GM12878 (cell line): ENCODE measurements around the gene MTHFD1L. TPM values are rescaled to one million over a fixed set of nuclear protein-coding genes. Genes with fewer than 3 reads are reported as not detected.
"Not testable (repeated sequence)": the region's sequence is repeated elsewhere in the genome, so short reads cannot be mapped to it uniquely, and the experiment has no call there.

Source experiments
- ATAC-seq: fragments of 200-7000 bp; cut with Tn5 transposase; 3 replicates; pipeline ENCODE4 v1.9.1; 2020; ENCODE audit warnings: mild to moderate bottlenecking, moderate library complexity
- BruUV-seq: library from RNA; stranded (reverse); fragments of 400-500 nt; replicated peaks from 2 replicates; lab custom pipeline; 2021; lab: Mats Ljungman, UMichigan
- CTCF ChIA-PET: fragments of 300-600 bp; sonication (Branson Sonifier 250); formaldehyde crosslinking; extraction: SDS; loops from one replicate; lab custom pipeline; 2021; ENCODE audit warnings: inconsistent platforms; lab: Yijun Ruan, JAX
- POLR2A ChIA-PET: fragments of 350-600 bp; formaldehyde crosslinking; extraction: SDS; loops from one replicate; lab custom pipeline; 2021; ENCODE audit warnings: inconsistent platforms; lab: Charles Lee
- RAD21 ChIA-PET: fragments of 300-600 bp; sonication (Branson Sonifier 250); formaldehyde crosslinking; loops from one replicate; lab custom pipeline; 2023; ENCODE audit warnings: antibody characterized with exemption; ENCODE audit not compliant: unreplicated experiment; lab: Charles Lee
- SMC1A ChIA-PET: fragments of 300-600 bp; sonication (Branson Sonifier 250); formaldehyde crosslinking; loops from one replicate; lab custom pipeline; 2023; ENCODE audit not compliant: unreplicated experiment, uncharacterized antibody; lab: Charles Lee
- DNase-seq: peaks from one replicate; pipeline ENCODE4 v3.0.0-alpha.2; 2011; ENCODE audit warnings: low read depth, low spot score
- FAIRE-seq: peaks from 3 replicates; lab custom pipeline; 2011; peaks lifted over from hg19 to GRCh38; lab: Jason Lieb, UNC
- H2AFZ ChIP-seq: 2 replicates; pipeline ENCODE4 v1.6.0; 2011; ENCODE audit warnings: low read depth, low read length, control low read depth; ENCODE audit not compliant: control insufficient read depth
- H3K27ac ChIP-seq: 2 replicates; pipeline ENCODE4 v1.5.1; 2011; ENCODE audit warnings: control low read depth; ENCODE audit not compliant: control insufficient read depth, insufficient read depth
- H3K27me3 ChIP-seq, 2 experiments: replicated peaks in 1 of 2; 2 replicates each; pipeline versions ENCODE4 v1.6.0 to v1.6.1; 2011; ENCODE audit warnings: low read length in 1 of 2; ENCODE audit not compliant: control insufficient read depth in 2 of 2, insufficient read depth in 2 of 2
- H3K36me3 ChIP-seq, 2 experiments: 2 replicates each; pipeline ENCODE4 v1.5.1; 2011; ENCODE audit warnings: low read length in 1 of 2; ENCODE audit not compliant: control insufficient read depth in 2 of 2, insufficient read depth in 2 of 2
- H3K4me1 ChIP-seq: 2 replicates; pipeline ENCODE4 v1.6.1; 2011; ENCODE audit warnings: mild to moderate bottlenecking, low read length, moderate library complexity, mixed read lengths; ENCODE audit not compliant: control insufficient read depth, insufficient read depth
- H3K4me2 ChIP-seq: 2 replicates; pipeline ENCODE4 v1.6.0; 2011; ENCODE audit warnings: control low read depth; ENCODE audit not compliant: control insufficient read depth, insufficient read depth
- H3K4me3 ChIP-seq: fragments of 200-600 bp; sonication (generic); 2 replicates; pipeline ENCODE4 v1.5.1; 2016
- H3K79me2 ChIP-seq: 2 replicates; pipeline ENCODE4 v1.6.0; 2011; ENCODE audit warnings: low read length; ENCODE audit not compliant: control insufficient read depth, insufficient read depth
- H3K9ac ChIP-seq: 2 replicates; pipeline ENCODE4 v1.8.0; 2011; ENCODE audit warnings: low read length, control low read depth, mixed read lengths; ENCODE audit not compliant: control insufficient read depth, insufficient read depth
- H3K9me3 ChIP-seq: replicated peaks from 3 replicates; pipeline ENCODE4 v1.5.1; 2011; ENCODE audit warnings: mild to moderate bottlenecking, low read length; ENCODE audit not compliant: control insufficient read depth, insufficient read depth
- H4K20me1 ChIP-seq: 2 replicates; pipeline ENCODE4 v1.6.0; 2011; ENCODE audit not compliant: control insufficient read depth, insufficient read depth
- ETV6 ChIP-seq, 2 experiments: fragments of 450-650 bp in 1 of 2; IDR thresholded peaks in 1 of 2; conservative IDR thresholded peaks in 1 of 2; 2 replicates each; pipeline ENCODE4 v1.6.1; 2014; ENCODE audit warnings: antibody characterized with exemption in 1 of 2, borderline replicate concordance in 1 of 2, low read depth in 1 of 2, mild to moderate bottlenecking in 1 of 2, moderate library complexity in 1 of 2
- KLF5 ChIP-seq: fragments of 450-650 bp; IDR thresholded peaks from 2 replicates; pipeline ENCODE4 v1.6.1; 2014; ENCODE audit warnings: mild to moderate bottlenecking; ENCODE audit not compliant: partially characterized antibody
- WGBS: methylation state at CpG from one replicate; pipeline ENCODE4 v1.1.6; 2016; ENCODE audit warnings: low lambda C conversion rate; ENCODE audit not compliant: insufficient replicate concordance, insufficient coverage; ENCODE audit errors: missing lambda C conversion rate; 5-methylcytosine and 5-hydroxymethylcytosine counted together
- in situ Hi-C: fragments of 300-500 bp; cut with MboI; formaldehyde crosslinking; loops from 9 replicates; pipeline ENCODE4 v1.14.3; 2018; ENCODE audit warnings: mixed read lengths
- intact Hi-C: fragments of 100-400 bp; cut with micrococcal nuclease; formaldehyde crosslinking; loops from one replicate; pipeline ENCODE4 v1.14.2; 2022; ENCODE audit not compliant: unreplicated experiment
- polyA plus RNA-seq, 11 experiments: library from polyadenylated mRNA; depleted of rRNA in 4 of 11; unstranded in 6 of 11; stranded (reverse) in 5 of 11; fragments of >200 nt; fragmentation: Nextera tagmentation in 4 of 11; fragmentation: Illumina TruSeq in 1 of 11; extraction: Ambion mirVana in 4 of 11; extraction: Trizol in 1 of 11; gene quantifications; 1 replicate in 1 of 11; 2 replicates in 10 of 11; pipeline versions ENCODE4 v1.2.1 to v1.2.3, GENCODE V29; 2011 to 2016; ENCODE audit warnings: inconsistent platforms in 2 of 11, missing spikeins in 2 of 11, low read depth in 1 of 11
- total RNA-seq, 4 experiments: library from RNA; depleted of rRNA in 3 of 4; stranded (reverse); fragments of >200 nt in 3 of 4; fragmentation: Illumina TruSeq in 1 of 4; extraction: Trizol in 1 of 4; gene quantifications; 2 replicates each; pipeline versions ENCODE4 v1.2.1 to v1.2.3, GENCODE V29; 2013 to 2021

The MTHFD1L gene
- total and polyA plus RNA-seq, 10 of the 15 experiments (the other 5 are each of a cell fraction or from before 2014, with no cell fraction given) = 11.7 to 75.5 (median 28.8) TPM

DNA sequence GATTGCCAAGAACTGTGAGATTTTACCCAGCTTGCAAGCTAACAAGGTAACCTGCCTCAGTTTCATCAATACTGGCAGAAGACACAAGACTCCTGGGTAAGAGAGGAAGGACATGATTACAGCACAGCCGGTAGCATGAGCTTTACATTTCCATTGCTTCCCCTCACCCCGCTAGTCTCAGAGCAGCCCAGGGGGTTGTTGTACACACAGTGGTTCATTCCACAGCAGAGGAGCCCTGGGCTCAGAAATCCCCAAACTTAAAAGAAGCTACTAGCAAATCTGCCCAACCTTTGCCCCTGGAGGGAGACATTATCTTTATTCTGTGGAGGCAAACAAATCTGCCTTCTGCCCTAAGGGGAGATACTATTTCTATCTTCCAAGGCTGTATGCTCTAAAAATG, 17.1 kb upstream of the MTHFD1L start (continued):
- TF ChIP-seq ETV6 (conservative IDR thresholded peaks at IDR 0.05 in 1 of 2, IDR thresholded peaks at IDR 0.05 in 1 of 2; ENCODE audit: borderline replicate concordance in 1 of 2, low read depth in 1 of 2) (no peak), KLF5 (no peak)

DNA sequence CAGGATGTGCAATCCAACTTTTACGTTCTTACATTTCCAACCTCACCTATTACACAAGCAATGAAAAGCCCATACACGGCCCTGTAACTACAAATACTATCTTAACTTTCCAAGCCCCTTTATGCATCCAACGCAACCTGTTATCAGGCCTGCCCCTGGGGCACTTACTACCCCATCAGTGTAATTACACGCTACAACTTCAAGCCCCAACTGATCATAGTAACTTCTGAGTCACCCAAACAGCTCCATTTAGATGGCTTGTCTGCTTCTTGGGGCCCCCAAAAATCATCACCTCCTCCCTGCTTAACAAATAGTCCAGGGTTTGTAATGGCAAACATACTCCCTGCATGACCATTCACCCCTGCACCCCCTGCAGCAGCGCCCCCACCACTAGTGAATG, 11.1 kb upstream of the MTHFD1L start:
- H3K36me3 ChIP-seq, H3K9me3 ChIP-seq, in situ Hi-C loops, RAD21 ChIA-PET, H3K27me3 ChIP-seq, H2AFZ ChIP-seq, H4K20me1 ChIP-seq, FAIRE-seq, SMC1A ChIA-PET, CTCF ChIA-PET, ATAC-seq, H3K9ac ChIP-seq, H3K4me1 ChIP-seq, BruUV-seq, H3K4me3 ChIP-seq, H3K4me2 ChIP-seq, H3K79me2 ChIP-seq, intact Hi-C loops, DNase-seq, POLR2A ChIA-PET, H3K27ac ChIP-seq: not testable (repeated sequence)
- WGBS = 46% methylated on average over 5 of the region's 5 CpGs

DNA sequence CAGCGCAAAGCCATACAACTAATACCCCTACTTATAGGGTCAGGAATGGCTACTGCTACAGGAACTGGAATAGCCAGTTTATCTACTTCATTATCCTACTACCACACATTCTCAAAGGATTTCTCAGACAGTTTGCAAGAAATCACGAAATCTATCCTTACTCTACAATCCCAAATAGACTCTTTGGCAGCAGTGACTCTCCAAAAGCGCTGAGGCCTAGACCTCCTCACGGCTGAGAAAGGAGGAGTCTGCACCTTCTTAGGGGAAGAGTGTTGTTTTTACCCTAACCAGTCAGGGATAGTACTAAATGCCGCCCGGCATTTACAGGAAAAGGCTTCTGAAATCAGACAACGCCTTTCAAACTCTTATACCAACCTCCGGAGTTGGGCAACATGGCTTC, 10.3 kb upstream of the MTHFD1L start:
- WGBS = 72% methylated on average over 8 of the region's 8 CpGs
- POLR2A ChIA-PET, intact Hi-C loops, H3K4me3 ChIP-seq, DNase-seq, in situ Hi-C loops, H3K4me2 ChIP-seq, H3K4me1 ChIP-seq, H3K79me2 ChIP-seq, H3K9me3 ChIP-seq, RAD21 ChIA-PET, H3K27ac ChIP-seq, H2AFZ ChIP-seq, H4K20me1 ChIP-seq, H3K27me3 ChIP-seq, H3K36me3 ChIP-seq, ATAC-seq, H3K9ac ChIP-seq, BruUV-seq, CTCF ChIA-PET, SMC1A ChIA-PET, FAIRE-seq: not testable (repeated sequence)
